H1 (cell line): ENCODE measurements around the gene GPR35. TPM values are rescaled to one million over a fixed set of nuclear protein-coding genes. Genes with fewer than 3 reads are reported as not detected.

Experiments used
- ASH2L ChIP-seq: fragments of 200-600, 300-600 bp; sonication (generic); IDR thresholded peaks from one replicate; pipeline ENCODE4 v1.7.1; 2017; ENCODE audit warnings: low read length
- CBX8 ChIP-seq: fragments of 300-800, 300-1000 bp; sonication (generic); IDR thresholded peaks from 2 replicates; pipeline ENCODE4 v1.7.1; 2016; ENCODE audit warnings: low read depth, low read length, borderline replicate concordance
- CEBPB ChIP-seq: IDR thresholded peaks from 2 replicates; pipeline ENCODE4 v1.6.1; 2012; ENCODE audit warnings: low read depth, low read length
- CHD7 ChIP-seq: fragments of 300-600 bp; sonication (generic); IDR thresholded peaks from 2 replicates; pipeline ENCODE4 v1.7.1; 2012; ENCODE audit warnings: low read length, moderate library complexity, mild to moderate bottlenecking, inconsistent platforms; ENCODE audit not compliant: insufficient replicate concordance
- E2F6 ChIP-seq: IDR thresholded peaks from 2 replicates; pipeline ENCODE4 v1.6.1; 2012; ENCODE audit warnings: inconsistent platforms
- EZH2 ChIP-seq: fragments of 200-600 bp; sonication (generic); IDR thresholded peaks from 2 replicates; pipeline ENCODE4 v1.7.1; 2012; ENCODE audit warnings: low read depth, mild to moderate bottlenecking, moderate library complexity, low read length, inconsistent platforms; ENCODE audit not compliant: severe bottlenecking
- FOSL1 ChIP-seq: IDR thresholded peaks from 2 replicates; pipeline ENCODE4 v1.6.1; 2011; ENCODE audit warnings: mild to moderate bottlenecking, low read depth, low read length, moderate library complexity; ENCODE audit not compliant: insufficient read depth
- NRF1 ChIP-seq: IDR thresholded peaks from 2 replicates; pipeline ENCODE4 v1.6.1; 2011; ENCODE audit warnings: mild to moderate bottlenecking, low read depth, low read length, improper control_type of control experiment
- POLR2AphosphoS5 ChIP-seq: IDR thresholded peaks from 2 replicates; pipeline ENCODE4 v1.6.1; 2011; ENCODE audit warnings: low read depth, low read length
- RBBP5 ChIP-seq: IDR thresholded peaks from 2 replicates; pipeline ENCODE4 v1.7.1; 2012; ENCODE audit warnings: low read depth, mild to moderate bottlenecking, inconsistent platforms, low read length, moderate library complexity, borderline replicate concordance
- SIRT6 ChIP-seq: IDR thresholded peaks from one replicate; pipeline ENCODE4 v1.7.1; 2012; ENCODE audit warnings: low read length, inconsistent platforms
- SP1 ChIP-seq: IDR thresholded peaks from 2 replicates; pipeline ENCODE4 v1.6.1; 2011; ENCODE audit warnings: low read depth, low read length
- polyA plus RNA-seq, 7 experiments: library from polyadenylated mRNA; depleted of rRNA in 3 of 7; stranded (reverse) in 5 of 7; unstranded in 2 of 7; fragments of >200 nt in 5 of 7; fragments of 200-250 nt in 2 of 7; gene quantifications; 1 replicate in 5 of 7; 2 replicates in 1 of 7; 4 replicates in 1 of 7; pipeline versions ENCODE4 v1.2.1 to v1.2.3, GENCODE V29; 2011 to 2013; ENCODE audit warnings: missing spikeins in 2 of 7, mixed read lengths in 2 of 7
- total RNA-seq: library from RNA; stranded (reverse); fragmentation: NEBNext Ultra II Directional; extraction: Animal tissue kit (Norgen Biotek cat#: 25700); gene quantifications from 2 replicates; pipeline ENCODE4 v1.2.1, GENCODE V29; 2021

The GPR35 gene
- total and polyA plus RNA-seq, 2 of the 8 experiments (the other 6 are each of a cell fraction or from before 2014, with no cell fraction given), result 0.47 TPM; not detected in 1

GRCh38 chr2:240582781-240583180 is 42.5 kb upstream of the GPR35 start (continued):
- TF ChIP-seq CHD7 (no peak), FOSL1 (no peak), POLR2AphosphoS5 (no peak), ASH2L (no peak), RBBP5 (no peak), SIRT6 (no peak), EZH2 (no peak), NRF1 (no peak), CBX8 (no peak), E2F6 (no peak), CEBPB (no peak), SP1 (no peak)
